ENCODE measurements around the gene NDRG4.
A peak's percentile ranks its signal among the peaks of the same experiment; 100 is the strongest.

The NDRG4 gene

GRCh38 chr16:58510097-58510775 is 10.3 kb downstream of the NDRG4 start:
- DNase-seq (ENCODE audit: low read depth in 2 of 2): no peak

DNA sequence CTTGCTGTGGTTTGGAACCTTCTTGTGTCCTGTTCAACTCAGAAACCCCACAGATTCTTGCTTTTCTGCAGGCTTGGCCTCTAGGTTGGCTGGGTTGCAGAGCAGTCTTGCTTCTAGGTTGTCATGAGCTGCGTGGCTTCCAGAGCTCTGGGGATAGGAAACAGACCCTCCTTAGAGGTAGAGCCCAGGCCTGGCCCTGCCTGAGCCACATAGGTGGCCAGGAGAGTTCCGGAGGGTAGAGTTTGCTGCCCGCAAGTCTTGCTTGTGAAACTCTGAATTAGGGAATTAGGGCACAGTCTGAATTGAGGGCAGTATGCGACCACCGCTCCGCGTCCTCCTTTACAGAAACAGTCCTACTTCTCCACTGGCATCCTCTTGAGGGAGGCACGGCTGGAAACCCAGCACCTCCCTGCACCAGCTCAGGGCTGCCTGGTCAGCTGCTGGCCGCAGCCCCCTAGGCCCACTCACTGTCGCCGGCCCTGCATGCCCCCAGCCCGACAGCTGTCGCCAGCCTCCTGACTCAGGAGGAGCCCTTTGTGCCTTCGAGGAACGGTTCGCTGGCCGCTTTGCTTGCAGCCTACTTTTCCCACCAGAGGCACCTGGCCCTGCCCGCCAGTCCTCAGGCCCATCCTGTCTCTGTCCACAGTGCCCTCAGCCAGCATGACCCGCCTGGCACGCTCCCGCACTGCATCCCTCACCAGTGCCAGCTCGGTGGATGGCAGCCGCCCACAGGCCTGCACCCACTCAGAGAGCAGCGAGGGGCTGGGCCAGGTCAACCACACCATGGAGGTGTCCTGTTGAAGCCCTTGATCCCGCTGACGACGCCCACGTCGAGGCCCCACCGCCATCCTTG is 11.1 kb downstream of the NDRG4 start:
- DNase-seq (ENCODE audit: low read depth in 2 of 2): no peak

GRCh38 chr16:58511933-58512815 is 12.2 kb downstream of the NDRG4 start:
- peak; percentile 73 to 89 for DNase-seq (ENCODE audit: low read depth in 2 of 2)

GRCh38 chr16:58513874-58514273 is 13.9 kb downstream of the NDRG4 start:
- no peak for DNase-seq (ENCODE audit: low read depth in 2 of 2)

DNA sequence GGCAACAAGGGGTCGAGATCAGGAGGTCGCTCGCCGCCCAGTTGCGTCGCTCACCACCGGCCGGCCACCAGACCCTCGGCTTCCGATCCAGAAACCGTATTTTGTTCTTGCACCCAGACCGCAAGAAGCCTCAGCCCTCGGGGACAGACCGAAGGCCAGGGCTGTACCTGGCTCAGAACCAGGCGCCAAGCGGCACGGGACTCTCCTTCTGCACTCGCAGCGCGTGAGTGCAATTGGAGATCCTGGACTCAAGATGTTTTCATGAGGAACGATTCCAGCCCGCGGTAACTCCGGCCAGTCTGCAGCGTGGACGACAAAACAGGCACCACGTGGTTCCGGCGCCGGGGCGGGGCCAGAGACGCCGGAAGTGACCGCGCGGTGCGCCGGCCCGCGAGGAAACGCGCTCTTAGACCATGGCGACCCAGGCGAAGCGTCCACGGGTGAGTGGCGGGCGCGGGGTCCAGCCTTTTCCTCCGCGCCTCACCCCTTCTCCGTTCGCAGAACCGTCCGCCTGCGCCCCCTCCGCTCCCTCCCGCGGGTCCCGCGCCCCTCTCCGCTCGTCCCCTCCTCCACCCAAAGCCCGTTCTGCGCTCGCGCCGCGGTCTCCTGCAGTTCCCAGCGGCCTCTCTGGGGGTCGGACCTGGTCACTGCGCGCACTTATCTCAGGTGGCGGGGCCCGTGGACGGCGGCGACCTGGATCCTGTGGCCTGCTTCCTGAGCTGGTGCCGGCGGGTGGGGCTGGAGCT is 15.4 kb downstream of the NDRG4 start, which contains the start of gene SETD6:
Gene SETD6, plus strand, starts transcription at position 393 of the 746 bp plus-strand sequence. Its CDS starts 21 bp downstream, at position 414.
- peak; percentile 65 to 76 for DNase-seq (ENCODE audit: low read depth in 2 of 2)

DNA sequence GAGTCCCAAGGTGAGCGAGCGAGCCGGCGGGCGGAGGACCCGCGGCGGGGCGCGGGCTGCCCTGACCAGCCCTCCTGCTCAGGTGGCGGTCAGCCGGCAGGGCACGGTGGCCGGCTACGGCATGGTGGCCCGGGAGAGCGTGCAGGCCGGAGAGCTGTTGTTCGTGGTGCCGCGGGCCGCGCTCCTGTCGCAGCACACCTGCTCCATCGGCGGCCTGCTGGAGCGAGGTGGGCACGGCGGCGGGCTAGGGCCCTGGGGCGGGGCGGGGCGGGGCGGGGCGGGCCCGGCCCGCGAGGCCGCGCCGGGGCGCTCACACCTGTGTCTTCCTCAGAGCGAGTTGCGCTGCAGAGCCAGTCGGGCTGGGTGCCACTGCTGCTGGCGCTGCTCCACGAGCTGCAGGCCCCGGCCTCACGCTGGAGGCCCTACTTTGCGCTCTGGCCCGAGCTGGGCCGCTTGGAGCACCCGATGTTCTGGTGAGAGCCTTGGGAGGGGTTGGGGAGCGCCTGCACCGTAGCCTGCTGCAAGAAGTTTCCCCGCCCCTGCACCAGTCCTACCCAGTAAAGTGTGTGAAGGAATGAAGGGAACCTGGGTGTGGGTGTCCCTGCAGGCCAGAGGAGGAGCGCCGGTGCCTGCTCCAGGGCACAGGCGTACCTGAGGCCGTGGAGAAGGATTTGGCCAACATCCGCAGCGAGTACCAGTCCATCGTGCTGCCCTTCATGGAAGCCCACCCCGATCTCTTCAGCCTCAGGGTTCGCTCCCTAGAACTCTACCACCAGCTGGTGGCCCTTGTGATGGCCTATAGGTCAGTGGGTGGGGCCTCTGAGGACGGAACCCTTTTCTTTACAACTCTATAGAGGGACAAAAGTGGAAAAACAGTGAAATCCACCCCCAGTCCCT is 16.2 kb downstream of the NDRG4 start:
- no peak for DNase-seq (ENCODE audit: low read depth in 2 of 2)

DNA sequence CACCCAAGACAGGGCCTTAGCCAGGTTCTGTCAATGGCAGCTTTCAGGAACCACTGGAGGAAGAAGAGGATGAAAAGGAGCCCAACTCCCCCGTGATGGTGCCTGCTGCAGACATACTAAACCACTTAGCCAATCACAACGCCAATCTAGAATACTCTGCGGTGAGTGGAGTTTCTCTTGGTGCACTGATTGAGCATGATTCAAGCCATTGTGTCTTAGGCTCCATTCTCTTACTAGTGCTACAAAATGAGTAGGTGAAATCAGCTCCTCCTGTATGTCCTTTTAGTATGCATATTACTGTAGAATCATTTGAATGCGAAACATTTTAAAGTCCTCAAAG is 16.8 kb downstream of the NDRG4 start:
- no peak for DNase-seq (ENCODE audit: low read depth in 2 of 2)

GRCh38 chr16:58518083-58518979 is 18.4 kb downstream of the NDRG4 start:
- no peak for DNase-seq (ENCODE audit: low read depth in 2 of 2)

GRCh38 chr16:58518980-58519368 is 19.0 kb downstream of the NDRG4 start:
- DNase-seq (ENCODE audit: low read depth in 2 of 2): no peak

- no peak for DNase-seq (ENCODE audit: low read depth in 2 of 2)
Measured at GRCh38 chr16:58519707-58520106, 19.8 kb downstream of the NDRG4 start.

DNA sequence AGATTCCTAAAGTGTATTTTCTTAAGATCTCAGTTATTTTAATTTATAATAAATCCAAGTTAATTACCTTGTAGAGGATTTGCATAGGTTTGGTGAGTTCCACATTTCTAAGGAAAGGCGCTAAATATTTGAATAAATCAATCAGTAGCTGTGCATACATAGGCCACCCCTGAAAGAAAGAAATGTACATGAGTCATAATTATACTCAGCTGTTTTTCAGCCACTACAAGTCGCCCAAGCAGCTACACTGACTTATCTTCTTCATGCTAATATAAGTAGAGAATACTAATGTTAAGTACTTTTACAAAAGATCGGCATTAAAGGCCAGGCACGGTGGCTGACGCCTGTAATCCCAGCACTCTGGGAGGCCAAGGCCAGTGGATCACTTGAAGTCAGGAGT is 30.2 kb downstream of the NDRG4 start:
- no peak for DNase-seq (ENCODE audit: low read depth in 2 of 2)

DNA sequence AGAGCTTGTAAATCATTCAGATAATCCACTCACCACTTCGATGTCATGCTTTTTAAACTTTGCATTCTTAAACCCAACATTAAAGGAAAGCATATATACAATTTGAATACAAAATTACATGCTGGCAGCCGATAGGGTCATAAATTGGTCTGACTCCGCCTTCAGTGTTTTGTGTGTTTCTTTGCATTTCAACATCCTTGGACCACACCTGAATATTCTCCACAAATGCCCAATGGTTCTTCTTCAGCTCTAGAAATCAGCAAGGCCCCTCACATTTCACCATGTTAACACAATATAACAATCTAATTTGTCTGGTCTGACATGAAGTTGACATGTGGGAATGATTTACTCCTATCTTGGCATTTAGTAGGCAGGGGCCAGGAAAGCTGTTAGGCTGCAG is 32.5 kb downstream of the NDRG4 start:
- DNase-seq (ENCODE audit: low read depth in 2 of 2): no peak

- no peak for DNase-seq (ENCODE audit: low read depth in 2 of 2)
Measured at GRCh38 chr16:58533751-58534470, 34.0 kb downstream of the NDRG4 start.

DNA sequence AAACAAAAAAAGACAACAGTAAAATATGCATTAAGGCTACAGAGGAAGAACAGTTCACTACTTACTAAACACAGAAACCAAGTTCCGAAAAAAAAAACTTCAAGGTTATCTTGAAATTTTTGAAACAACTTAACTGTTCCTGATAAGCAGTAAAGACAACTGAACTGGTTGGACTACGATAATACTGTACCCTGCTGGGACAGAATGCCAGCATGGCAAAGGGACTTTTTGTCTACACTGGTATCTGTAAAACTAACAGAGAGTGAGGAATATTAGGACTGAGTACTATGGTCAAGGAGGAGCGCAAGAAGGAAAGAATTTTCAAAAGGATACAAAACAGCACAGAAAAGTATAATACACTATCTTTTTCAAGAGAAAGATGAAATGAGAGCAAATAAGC is 35.2 kb downstream of the NDRG4 start:
- DNase-seq (ENCODE audit: low read depth in 2 of 2): no peak

DNA sequence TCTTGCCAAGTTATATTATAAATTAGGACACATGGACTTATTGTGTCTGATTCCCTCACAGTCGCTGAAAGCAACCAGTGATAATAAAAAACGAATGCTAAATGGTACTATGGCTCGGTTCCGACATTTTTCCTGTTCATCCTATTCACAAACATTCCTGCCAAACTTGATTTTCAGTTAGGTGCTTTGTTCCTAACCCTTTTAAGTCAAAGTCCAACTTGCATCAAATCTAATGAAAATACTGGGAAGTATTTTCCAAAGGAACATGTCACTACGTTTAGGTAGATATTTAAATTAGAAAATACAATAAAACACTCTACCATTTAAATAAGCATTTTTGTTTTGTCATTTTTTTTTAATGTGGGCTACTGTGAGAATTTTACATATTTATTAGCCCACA is 36.3 kb downstream of the NDRG4 start:
- DNase-seq (ENCODE audit: low read depth in 2 of 2): no peak

- no peak for DNase-seq (ENCODE audit: low read depth in 2 of 2)
Measured at GRCh38 chr16:58537124-58537906, 37.4 kb downstream of the NDRG4 start.

DNA sequence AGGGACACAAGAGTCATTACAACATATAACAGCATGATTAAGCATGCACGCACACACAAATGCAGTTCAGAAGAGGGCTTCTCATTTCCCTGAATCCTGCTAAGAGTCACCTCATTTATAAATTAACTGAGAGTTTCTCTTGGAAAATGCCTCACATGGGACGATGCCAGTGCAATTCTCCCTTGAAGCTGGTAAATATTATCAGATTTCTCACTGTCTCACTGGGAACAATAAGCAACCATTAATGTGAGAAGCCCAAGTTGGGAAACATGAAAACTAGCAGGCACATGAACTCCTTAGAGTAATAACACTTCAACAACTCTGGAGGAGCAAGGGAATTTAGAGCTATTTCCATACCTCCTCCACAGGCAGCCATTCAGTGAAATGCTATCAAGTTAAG is 41.8 kb downstream of the NDRG4 start:
- no peak for DNase-seq (ENCODE audit: low read depth in 2 of 2)

- DNase-seq (ENCODE audit: low read depth in 2 of 2): no peak
Measured at GRCh38 chr16:58542291-58542690, 42.3 kb downstream of the NDRG4 start.

Data from stimulated activated CD4-positive, alpha-beta T cell treated with anti-CD3 and anti-CD28 coated beads, Interleukin-12 subunit alpha, Interleukin-12 subunit beta, amount 100 ng/mL, for 24 hours (primary cell).